C4-2B (cell line): Measurements from ENCODE around the gene FOXK1.

Experiments
- ZFX ChIP-seq: fragments of 450-650 bp; IDR thresholded peaks from 2 replicates; pipeline ENCODE4 v1.6.1; 2017
- TF ChIP-seq, protein P1 (sequence below): fragments of 450-650 bp; conservative IDR thresholded peaks from 2 replicates; pipeline ENCODE4 v1.5.1; 2017; ENCODE audit warnings: mild to moderate bottlenecking

GRCh38 chr7:4784799-4785198, 102.7 kb downstream of the FOXK1 start:
- TF ChIP-seq, protein P1, sequence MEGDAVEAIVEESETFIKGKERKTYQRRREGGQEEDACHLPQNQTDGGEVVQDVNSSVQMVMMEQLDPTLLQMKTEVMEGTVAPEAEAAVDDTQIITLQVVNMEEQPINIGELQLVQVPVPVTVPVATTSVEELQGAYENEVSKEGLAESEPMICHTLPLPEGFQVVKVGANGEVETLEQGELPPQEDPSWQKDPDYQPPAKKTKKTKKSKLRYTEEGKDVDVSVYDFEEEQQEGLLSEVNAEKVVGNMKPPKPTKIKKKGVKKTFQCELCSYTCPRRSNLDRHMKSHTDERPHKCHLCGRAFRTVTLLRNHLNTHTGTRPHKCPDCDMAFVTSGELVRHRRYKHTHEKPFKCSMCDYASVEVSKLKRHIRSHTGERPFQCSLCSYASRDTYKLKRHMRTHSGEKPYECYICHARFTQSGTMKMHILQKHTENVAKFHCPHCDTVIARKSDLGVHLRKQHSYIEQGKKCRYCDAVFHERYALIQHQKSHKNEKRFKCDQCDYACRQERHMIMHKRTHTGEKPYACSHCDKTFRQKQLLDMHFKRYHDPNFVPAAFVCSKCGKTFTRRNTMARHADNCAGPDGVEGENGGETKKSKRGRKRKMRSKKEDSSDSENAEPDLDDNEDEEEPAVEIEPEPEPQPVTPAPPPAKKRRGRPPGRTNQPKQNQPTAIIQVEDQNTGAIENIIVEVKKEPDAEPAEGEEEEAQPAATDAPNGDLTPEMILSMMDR, result no peak
- no peak for TF ChIP-seq ZFX
